Neuronal stem cell (in vitro differentiated cells): Measurements from ENCODE around the gene MAD1L1.

ENCODE experiments used
- DNase-seq: peaks from one replicate; pipeline ENCODE4 v3.0.0-alpha.2; 2013; ENCODE audit warnings: low spot score
- H2AFZ ChIP-seq: one replicate; pipeline ENCODE4 v1.6.1; 2013; ENCODE audit warnings: mild to moderate bottlenecking, low read length, inconsistent platforms
- H2AK5ac ChIP-seq: 2 replicates; pipeline ENCODE4 v1.6.1; 2013; ENCODE audit warnings: low read depth, mild to moderate bottlenecking, inconsistent platforms, low read length, moderate library complexity, mixed read lengths
- H2BK120ac ChIP-seq: 2 replicates; pipeline ENCODE4 v1.6.1; 2013; ENCODE audit warnings: low read depth, mild to moderate bottlenecking, inconsistent platforms, low read length, moderate library complexity, mixed read lengths
- H2BK12ac ChIP-seq: one replicate; pipeline ENCODE4 v1.6.1; 2013; ENCODE audit warnings: low read length, inconsistent platforms
- H2BK15ac ChIP-seq: 2 replicates; pipeline ENCODE4 v1.6.1; 2013; ENCODE audit warnings: mild to moderate bottlenecking, low read length, inconsistent platforms, mixed read lengths
- H2BK5ac ChIP-seq: one replicate; pipeline ENCODE4 v1.6.1; 2013; ENCODE audit warnings: inconsistent platforms, mild to moderate bottlenecking, low read length, moderate library complexity
- H3K14ac ChIP-seq: one replicate; pipeline ENCODE4 v1.6.1; 2013; ENCODE audit warnings: low read length, inconsistent platforms
- H3K18ac ChIP-seq: 2 replicates; pipeline ENCODE4 v1.6.1; 2013; ENCODE audit warnings: low read length, inconsistent platforms
- H3K23ac ChIP-seq: 2 replicates; pipeline ENCODE4 v1.6.1; 2013; ENCODE audit warnings: low read depth, mild to moderate bottlenecking, mixed read lengths, low read length, inconsistent platforms; ENCODE audit not compliant: poor library complexity
- H3K27ac ChIP-seq: replicated peaks from 3 replicates; pipeline ENCODE4 v1.5.1; 2013; ENCODE audit warnings: low read length, inconsistent platforms
- H3K27me3 ChIP-seq, 3 experiments: 2 replicates each; pipeline ENCODE4 v1.6.1; 2013; ENCODE audit warnings: low read length in 3 of 3, mild to moderate bottlenecking in 2 of 3, inconsistent platforms in 1 of 3, low read depth in 1 of 3, mixed read lengths in 1 of 3, moderate library complexity in 1 of 3; ENCODE audit not compliant: control insufficient read depth in 3 of 3, insufficient read depth in 3 of 3
- H3K36me3 ChIP-seq, 2 donors: replicated peaks in 1 of 2; 2 replicates each; pipeline ENCODE4 v1.6.1; 2013; ENCODE audit warnings: low read length in 2 of 2; ENCODE audit not compliant: control insufficient read depth in 2 of 2, insufficient read depth in 2 of 2
- H3K4ac ChIP-seq: 2 replicates; pipeline ENCODE4 v1.6.1; 2013; ENCODE audit warnings: inconsistent platforms, mild to moderate bottlenecking, low read length, moderate library complexity
- H3K4me1 ChIP-seq, 2 donors: 1 replicate in 1 of 2; 2 replicates in 1 of 2; pipeline ENCODE4 v1.6.1; 2013; ENCODE audit warnings: low read length in 2 of 2, low read depth in 1 of 2; ENCODE audit not compliant: control insufficient read depth in 2 of 2, insufficient read depth in 1 of 2
- H3K4me2 ChIP-seq: one replicate; pipeline ENCODE4 v1.6.1; 2013; ENCODE audit warnings: mild to moderate bottlenecking, low read length, inconsistent platforms; ENCODE audit not compliant: insufficient read depth, poor library complexity, severe bottlenecking
- H3K4me3 ChIP-seq, 2 donors: 2 replicates each; pipeline ENCODE4 v1.5.1; 2013; ENCODE audit warnings: low read length in 2 of 2, mild to moderate bottlenecking in 2 of 2, inconsistent platforms in 1 of 2, moderate library complexity in 1 of 2
- H3K79me1 ChIP-seq: one replicate; pipeline ENCODE4 v1.6.1; 2013; ENCODE audit warnings: low read depth, mild to moderate bottlenecking, inconsistent platforms, low read length, moderate library complexity
- H3K9ac ChIP-seq: one replicate; pipeline ENCODE4 v1.6.1; 2013; ENCODE audit warnings: mild to moderate bottlenecking, low read depth, low read length, inconsistent platforms; ENCODE audit not compliant: poor library complexity
- H3K9me3 ChIP-seq, 2 donors: replicated peaks in 1 of 2; 2 replicates each; pipeline versions ENCODE3 to v1.6.1; 2013; ENCODE audit warnings: low read length in 2 of 2, mild to moderate bottlenecking in 2 of 2, inconsistent platforms in 1 of 2, low read depth in 1 of 2, mixed read lengths in 1 of 2, moderate library complexity in 1 of 2; ENCODE audit not compliant: control insufficient read depth in 2 of 2, insufficient read depth in 1 of 2
- H4K8ac ChIP-seq: one replicate; pipeline ENCODE4 v1.6.1; 2013; ENCODE audit warnings: low read depth, mild to moderate bottlenecking, inconsistent platforms, low read length, moderate library complexity
- H4K91ac ChIP-seq: one replicate; pipeline ENCODE4 v1.6.1; 2013; ENCODE audit warnings: low read length, low read depth, mild to moderate bottlenecking, inconsistent platforms; ENCODE audit not compliant: poor library complexity
- WGBS, 2 donors: extraction: QIAGEN DNeasy Blood & Tissue Kit; methylation state at CpG; one replicate each; pipeline ENCODE4 v1.1.7; 2013; ENCODE audit warnings: missing lambda C conversion rate in 2 of 2, mixed read lengths in 1 of 2; ENCODE audit not compliant: insufficient read length in 2 of 2, insufficient replicate concordance in 1 of 2; ENCODE audit errors: extremely low coverage in 2 of 2; 5-methylcytosine and 5-hydroxymethylcytosine counted together

Gene MAD1L1

GRCh38 chr7:1884583-1885350 is 348.0 kb downstream of the MAD1L1 start:
- H3K4me2 ChIP-seq, result no peak overlapping the region
- H3K4me3 ChIP-seq, result no peak overlapping the region
- H4K91ac ChIP-seq, result no peak overlapping the region
- H2BK120ac ChIP-seq, result peak overlapping the region; percentile 31
- peaks cover 18 to 20% of the 10 kb centered on the region in 2 donors for H3K36me3 ChIP-seq
- peak overlapping the region; percentile 87 for H2BK5ac ChIP-seq
- no peak overlapping the region for H3K23ac ChIP-seq
- H3K27me3 ChIP-seq, result peaks cover 0 to 7% (median 0%) of the 10 kb centered on the region in 3 experiments
- no peak overlapping the region for H2AFZ ChIP-seq
- H3K14ac ChIP-seq, result peak overlapping the region; percentile 99
- peaks cover 3 to 18% of the 10 kb centered on the region in 2 donors for H3K9me3 ChIP-seq
- no CpG with 5 or more reads among the region's 26 CpGs for WGBS, 2 donors
- peaks cover 17% of the 10 kb centered on the region for H3K79me1 ChIP-seq
- no peak overlapping the region for H4K8ac ChIP-seq
- H3K9ac ChIP-seq, result no peak overlapping the region
- no peak overlapping the region for H3K4ac ChIP-seq
- no peak overlapping the region for H2BK15ac ChIP-seq
- no peak for DNase-seq
- no peak overlapping the region for H3K27ac ChIP-seq
- no peak overlapping the region for H2BK12ac ChIP-seq
- H2AK5ac ChIP-seq, result peak overlapping the region; percentile 75
- H3K18ac ChIP-seq, result peak overlapping the region; percentile 57
- peaks cover 0 to 8% of the 10 kb centered on the region in 2 donors for H3K4me1 ChIP-seq

GRCh38 chr7:1883834-1884582 is 348.7 kb downstream of the MAD1L1 start:
- no peak overlapping the region for H3K4me3 ChIP-seq
- peak overlapping the region; percentile 75 for H2AK5ac ChIP-seq
- no peak overlapping the region for H2AFZ ChIP-seq
- peaks cover 0 to 7% (median 0%) of the 10 kb centered on the region in 3 experiments for H3K27me3 ChIP-seq
- H2BK12ac ChIP-seq, result peak overlapping the region; percentile 22
- H3K79me1 ChIP-seq, result peaks cover 17% of the 10 kb centered on the region
- H3K18ac ChIP-seq, result peak overlapping the region; percentile 59
- H4K91ac ChIP-seq, result no peak overlapping the region
- no peak overlapping the region for H3K27ac ChIP-seq
- H4K8ac ChIP-seq, result no peak overlapping the region
- H3K36me3 ChIP-seq, result peaks cover 18 to 20% of the 10 kb centered on the region in 2 donors
- no peak overlapping the region for H3K4me2 ChIP-seq
- H2BK15ac ChIP-seq, result no peak overlapping the region
- no peak overlapping the region for H2BK120ac ChIP-seq
- peak overlapping the region; percentile 96 for H3K23ac ChIP-seq
- no peak for DNase-seq
- H2BK5ac ChIP-seq, result peak overlapping the region; percentile 87
- peaks cover 3 to 18% of the 10 kb centered on the region in 2 donors for H3K9me3 ChIP-seq
- H3K4ac ChIP-seq, result no peak overlapping the region
- H3K14ac ChIP-seq, result peak overlapping the region; percentile 99
- WGBS, 2 donors, result no CpG with 5 or more reads among the region's 30 CpGs
- H3K4me1 ChIP-seq, result peaks cover 0 to 8% of the 10 kb centered on the region in 2 donors
- H3K9ac ChIP-seq, result peak overlapping the region; percentile 63

GRCh38 chr7:1883031-1883761 is 349.5 kb downstream of the MAD1L1 start:
- H3K79me1 ChIP-seq, result peaks cover 12% of the 10 kb centered on the region
- no peak overlapping the region for H4K91ac ChIP-seq
- H3K18ac ChIP-seq, result peak overlapping the region; percentile 28
- peak overlapping the region; percentile 96 for H3K23ac ChIP-seq
- no peak overlapping the region for H3K4ac ChIP-seq
- H4K8ac ChIP-seq, result no peak overlapping the region
- no peak overlapping the region for H3K4me2 ChIP-seq
- H2BK15ac ChIP-seq, result no peak overlapping the region
- H3K4me3 ChIP-seq, result no peak overlapping the region
- H3K14ac ChIP-seq, result peak overlapping the region; percentile 56
- no peak overlapping the region for H2BK12ac ChIP-seq
- peak overlapping the region; percentile 60 for H3K9ac ChIP-seq
- peaks cover under 1 to 12% of the 10 kb centered on the region in 2 donors for H3K9me3 ChIP-seq
- H2BK120ac ChIP-seq, result no peak overlapping the region
- DNase-seq, result no peak
- H3K4me1 ChIP-seq, result peaks cover 0 to 8% of the 10 kb centered on the region in 2 donors
- H3K36me3 ChIP-seq, result peaks cover 13% of the 10 kb centered on the region in 2 donors
- no peak overlapping the region for H2AFZ ChIP-seq
- H2BK5ac ChIP-seq, result no peak overlapping the region
- peak overlapping the region; percentile 18 for H2AK5ac ChIP-seq
- H3K27me3 ChIP-seq, result peaks cover 0 to 7% (median 0%) of the 10 kb centered on the region in 3 experiments
- WGBS, 2 donors, result no CpG with 5 or more reads among the region's 18 CpGs
- H3K27ac ChIP-seq, result no peak overlapping the region
